HepG2 (cell line): ENCODE measurements around the gene SUMO1. TPM values are rescaled to one million over a fixed set of nuclear protein-coding genes. Genes with fewer than 3 reads are reported as not detected.
A peak's percentile ranks its signal among the peaks of the same experiment; 100 is the strongest.

Source experiments
- DNMT3B ChIP-seq: conservative IDR thresholded peaks from 2 replicates; pipeline ENCODE4 v1.6.1; 2016; ENCODE audit warnings: missing biosample characterization, control low read depth
- DRAP1 ChIP-seq: IDR thresholded peaks from 2 replicates; pipeline ENCODE4 v1.6.1; 2016; ENCODE audit warnings: missing genetic modification reagents, missing compliant biosample characterization
- EEA1 ChIP-seq: sonication (generic); formaldehyde crosslinking; IDR thresholded peaks from 2 replicates; pipeline ENCODE4 v1.5.1; 2020; ENCODE audit warnings: mild to moderate bottlenecking, missing genetic modification reagents, borderline replicate concordance
- FOXA3 ChIP-seq: IDR thresholded peaks from 2 replicates; pipeline ENCODE4 v1.6.1; 2016; ENCODE audit warnings: missing genetic modification reagents, missing compliant biosample characterization
- KDM1A ChIP-seq: IDR thresholded peaks from 2 replicates; pipeline ENCODE4 v1.6.1; 2016; ENCODE audit warnings: missing compliant biosample characterization
- NR2F2 ChIP-seq: IDR thresholded peaks from 2 replicates; pipeline ENCODE4 v1.6.1; 2012; ENCODE audit warnings: low read depth, inconsistent platforms, borderline replicate concordance
- SMARCE1 ChIP-seq: fragments of 450-650 bp; IDR thresholded peaks from 2 replicates; pipeline ENCODE4 v1.6.1; 2017; ENCODE audit warnings: borderline replicate concordance
- ZNF205 ChIP-seq: IDR thresholded peaks from 2 replicates; pipeline ENCODE4 v1.6.1; 2018; ENCODE audit warnings: missing biosample characterization, missing genetic modification reagents
- ZNF256 ChIP-seq: sonication (generic); formaldehyde crosslinking; conservative IDR thresholded peaks from 2 replicates; pipeline ENCODE4 v1.4.0; 2020; ENCODE audit warnings: missing genetic modification reagents
- ZNF772 ChIP-seq: sonication (generic); formaldehyde crosslinking; IDR thresholded peaks from 2 replicates; pipeline ENCODE4 v1.5.0; 2020; ENCODE audit warnings: mild to moderate bottlenecking, missing genetic modification reagents
- polyA plus RNA-seq, 8 experiments: library from polyadenylated mRNA; depleted of rRNA in 3 of 8; stranded (reverse) in 7 of 8; unstranded in 1 of 8; fragments of >200 nt; fragmentation: Illumina TruSeq in 4 of 8; extraction: Trizol in 4 of 8; gene quantifications; 2 replicates each; pipeline versions ENCODE4 v1.2.1 to v1.2.3, GENCODE V29; 2011 to 2016; ENCODE audit warnings: low read depth in 4 of 8, missing spikeins in 1 of 8, mixed read lengths in 1 of 8; ENCODE audit not compliant: insufficient read depth in 1 of 8
- total RNA-seq, 5 experiments: library from RNA; depleted of rRNA; stranded (reverse); fragments of >200 nt; fragmentation: Illumina TruSeq; extraction: Trizol; gene quantifications; 2 replicates each; pipeline ENCODE4 v1.2.3, GENCODE V29; 2016; ENCODE audit warnings: low read depth in 1 of 5
- TF ChIP-seq, protein P1 (sequence below): sonication (generic); formaldehyde crosslinking; IDR thresholded peaks from 2 replicates; pipeline ENCODE4 v1.8.0; 2022; ENCODE audit warnings: missing genetic modification reagents, mild to moderate bottlenecking, inconsistent platforms, borderline replicate concordance
- TF ChIP-seq, protein P2 (sequence below): sonication (generic); formaldehyde crosslinking; conservative IDR thresholded peaks from 2 replicates; pipeline ENCODE4 v1.4.0; 2020; ENCODE audit warnings: mild to moderate bottlenecking, missing genetic modification reagents, moderate library complexity
- TF ChIP-seq, protein P3 (sequence below): sonication (generic); formaldehyde crosslinking; IDR thresholded peaks from 2 replicates; pipeline ENCODE4 v1.4.0; 2020; ENCODE audit warnings: missing genetic modification reagents

SUMO1 gene
- total and polyA plus RNA-seq, 2 of the 13 experiments (the other 11 are each of a cell fraction or from before 2014, with no cell fraction given), result 101 to 173 TPM

DNA sequence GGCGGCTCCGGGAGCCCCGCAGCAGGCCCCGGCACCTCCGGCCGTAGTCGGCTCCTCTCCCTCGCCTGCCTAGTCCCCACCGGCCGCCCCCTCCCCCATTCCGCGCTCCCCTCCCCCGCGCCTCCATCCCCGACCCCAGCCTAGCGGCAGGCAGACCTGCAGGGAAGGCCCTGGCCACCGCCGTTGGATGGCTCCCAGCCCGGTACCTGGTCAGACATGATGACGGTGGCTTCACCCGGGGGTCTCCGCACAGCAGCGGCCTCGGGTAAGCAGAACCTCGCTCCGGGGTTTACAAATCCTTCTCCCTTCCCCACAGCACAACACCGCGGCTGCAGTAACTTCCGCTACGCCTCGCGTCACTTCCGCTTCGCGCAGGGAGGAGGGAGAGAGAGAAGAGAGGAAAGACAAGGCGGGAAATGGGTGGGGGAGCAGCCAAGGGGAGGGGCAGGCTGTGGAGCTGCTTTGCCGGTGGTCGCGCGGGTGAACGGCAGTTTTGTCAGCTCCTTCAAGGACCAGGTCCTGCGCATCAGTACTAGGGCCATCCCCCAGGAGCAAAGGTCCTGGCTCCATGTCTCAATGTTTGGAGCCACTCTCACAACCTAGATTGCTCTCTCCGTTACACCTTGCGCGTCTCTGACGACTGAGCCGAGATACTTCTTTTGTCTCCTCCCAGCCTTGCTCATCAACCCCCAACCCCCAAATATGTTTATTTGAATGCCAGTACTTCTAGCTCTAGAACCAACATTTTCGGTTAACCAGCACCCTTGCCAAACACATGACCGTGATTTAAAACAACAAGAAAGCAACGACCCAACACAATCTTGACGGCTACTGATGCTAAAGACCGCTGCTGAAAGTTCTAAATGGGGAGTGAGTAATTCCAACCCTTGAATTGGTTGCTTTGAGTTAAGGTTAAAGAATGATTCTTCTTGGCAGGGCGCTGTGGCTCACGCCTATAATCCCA, at the start of gene SUMO1 (continued):
- TF ChIP-seq, protein P1, sequence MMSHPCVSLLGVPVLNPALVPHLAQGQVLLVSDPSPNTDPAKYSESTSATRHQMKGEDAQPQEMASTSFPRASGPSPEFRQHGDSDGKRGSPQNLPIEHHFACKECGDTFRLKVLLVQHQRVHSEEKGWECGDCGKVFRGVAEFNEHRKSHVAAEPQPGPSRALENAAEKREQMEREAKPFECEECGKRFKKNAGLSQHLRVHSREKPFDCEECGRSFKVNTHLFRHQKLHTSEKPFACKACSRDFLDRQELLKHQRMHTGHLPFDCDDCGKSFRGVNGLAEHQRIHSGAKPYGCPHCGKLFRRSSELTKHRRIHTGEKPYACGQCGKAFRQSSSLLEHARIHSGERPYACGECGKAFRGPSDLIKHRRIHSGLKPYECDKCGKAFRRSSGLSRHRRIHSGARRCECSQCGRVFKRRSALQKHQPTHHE (CRISPR knock-in tag), result peak; percentile 89
- no peak for TF ChIP-seq KDM1A (CRISPR knock-in tag)
- TF ChIP-seq ZNF256 (CRISPR knock-in tag), result 0 out of 2 replicates have a peak, but pooled peaks have one; percentile 8
- no peak for TF ChIP-seq SMARCE1
- TF ChIP-seq ZNF772 (CRISPR knock-in tag), result peak; percentile 87
- TF ChIP-seq NR2F2, result no peak
- TF ChIP-seq DNMT3B (CRISPR knock-in tag), result no peak; the same call in 1 of the 2 replicates
- TF ChIP-seq, protein P2, sequence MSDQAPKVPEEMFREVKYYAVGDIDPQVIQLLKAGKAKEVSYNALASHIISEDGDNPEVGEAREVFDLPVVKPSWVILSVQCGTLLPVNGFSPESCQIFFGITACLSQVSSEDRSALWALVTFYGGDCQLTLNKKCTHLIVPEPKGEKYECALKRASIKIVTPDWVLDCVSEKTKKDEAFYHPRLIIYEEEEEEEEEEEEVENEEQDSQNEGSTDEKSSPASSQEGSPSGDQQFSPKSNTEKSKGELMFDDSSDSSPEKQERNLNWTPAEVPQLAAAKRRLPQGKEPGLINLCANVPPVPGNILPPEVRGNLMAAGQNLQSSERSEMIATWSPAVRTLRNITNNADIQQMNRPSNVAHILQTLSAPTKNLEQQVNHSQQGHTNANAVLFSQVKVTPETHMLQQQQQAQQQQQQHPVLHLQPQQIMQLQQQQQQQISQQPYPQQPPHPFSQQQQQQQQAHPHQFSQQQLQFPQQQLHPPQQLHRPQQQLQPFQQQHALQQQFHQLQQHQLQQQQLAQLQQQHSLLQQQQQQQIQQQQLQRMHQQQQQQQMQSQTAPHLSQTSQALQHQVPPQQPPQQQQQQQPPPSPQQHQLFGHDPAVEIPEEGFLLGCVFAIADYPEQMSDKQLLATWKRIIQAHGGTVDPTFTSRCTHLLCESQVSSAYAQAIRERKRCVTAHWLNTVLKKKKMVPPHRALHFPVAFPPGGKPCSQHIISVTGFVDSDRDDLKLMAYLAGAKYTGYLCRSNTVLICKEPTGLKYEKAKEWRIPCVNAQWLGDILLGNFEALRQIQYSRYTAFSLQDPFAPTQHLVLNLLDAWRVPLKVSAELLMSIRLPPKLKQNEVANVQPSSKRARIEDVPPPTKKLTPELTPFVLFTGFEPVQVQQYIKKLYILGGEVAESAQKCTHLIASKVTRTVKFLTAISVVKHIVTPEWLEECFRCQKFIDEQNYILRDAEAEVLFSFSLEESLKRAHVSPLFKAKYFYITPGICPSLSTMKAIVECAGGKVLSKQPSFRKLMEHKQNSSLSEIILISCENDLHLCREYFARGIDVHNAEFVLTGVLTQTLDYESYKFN (CRISPR knock-in tag), result peak; percentile 39; the same call in 1 of the 2 replicates
- no peak for TF ChIP-seq ZNF205 (CRISPR knock-in tag)
- TF ChIP-seq, protein P3, sequence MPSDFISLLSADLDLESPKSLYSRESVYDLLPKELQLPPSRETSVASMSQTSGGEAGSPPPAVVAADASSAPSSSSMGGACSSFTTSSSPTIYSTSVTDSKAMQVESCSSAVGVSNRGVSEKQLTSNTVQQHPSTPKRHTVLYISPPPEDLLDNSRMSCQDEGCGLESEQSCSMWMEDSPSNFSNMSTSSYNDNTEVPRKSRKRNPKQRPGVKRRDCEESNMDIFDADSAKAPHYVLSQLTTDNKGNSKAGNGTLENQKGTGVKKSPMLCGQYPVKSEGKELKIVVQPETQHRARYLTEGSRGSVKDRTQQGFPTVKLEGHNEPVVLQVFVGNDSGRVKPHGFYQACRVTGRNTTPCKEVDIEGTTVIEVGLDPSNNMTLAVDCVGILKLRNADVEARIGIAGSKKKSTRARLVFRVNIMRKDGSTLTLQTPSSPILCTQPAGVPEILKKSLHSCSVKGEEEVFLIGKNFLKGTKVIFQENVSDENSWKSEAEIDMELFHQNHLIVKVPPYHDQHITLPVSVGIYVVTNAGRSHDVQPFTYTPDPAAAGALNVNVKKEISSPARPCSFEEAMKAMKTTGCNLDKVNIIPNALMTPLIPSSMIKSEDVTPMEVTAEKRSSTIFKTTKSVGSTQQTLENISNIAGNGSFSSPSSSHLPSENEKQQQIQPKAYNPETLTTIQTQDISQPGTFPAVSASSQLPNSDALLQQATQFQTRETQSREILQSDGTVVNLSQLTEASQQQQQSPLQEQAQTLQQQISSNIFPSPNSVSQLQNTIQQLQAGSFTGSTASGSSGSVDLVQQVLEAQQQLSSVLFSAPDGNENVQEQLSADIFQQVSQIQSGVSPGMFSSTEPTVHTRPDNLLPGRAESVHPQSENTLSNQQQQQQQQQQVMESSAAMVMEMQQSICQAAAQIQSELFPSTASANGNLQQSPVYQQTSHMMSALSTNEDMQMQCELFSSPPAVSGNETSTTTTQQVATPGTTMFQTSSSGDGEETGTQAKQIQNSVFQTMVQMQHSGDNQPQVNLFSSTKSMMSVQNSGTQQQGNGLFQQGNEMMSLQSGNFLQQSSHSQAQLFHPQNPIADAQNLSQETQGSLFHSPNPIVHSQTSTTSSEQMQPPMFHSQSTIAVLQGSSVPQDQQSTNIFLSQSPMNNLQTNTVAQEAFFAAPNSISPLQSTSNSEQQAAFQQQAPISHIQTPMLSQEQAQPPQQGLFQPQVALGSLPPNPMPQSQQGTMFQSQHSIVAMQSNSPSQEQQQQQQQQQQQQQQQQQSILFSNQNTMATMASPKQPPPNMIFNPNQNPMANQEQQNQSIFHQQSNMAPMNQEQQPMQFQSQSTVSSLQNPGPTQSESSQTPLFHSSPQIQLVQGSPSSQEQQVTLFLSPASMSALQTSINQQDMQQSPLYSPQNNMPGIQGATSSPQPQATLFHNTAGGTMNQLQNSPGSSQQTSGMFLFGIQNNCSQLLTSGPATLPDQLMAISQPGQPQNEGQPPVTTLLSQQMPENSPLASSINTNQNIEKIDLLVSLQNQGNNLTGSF (CRISPR knock-in tag), result peak; percentile 61
- TF ChIP-seq DRAP1 (CRISPR knock-in tag), result peak; percentile 82
- TF ChIP-seq FOXA3 (CRISPR knock-in tag), result peak; percentile 71
- TF ChIP-seq EEA1 (CRISPR knock-in tag), result 0 out of 2 replicates have a peak, but pooled peaks have one; percentile 34
